Skin of body (tissue), 3 donors: ENCODE results near the gene FITM2. TPM values are rescaled to one million over a fixed set of nuclear protein-coding genes. Genes with fewer than 3 reads are reported as not detected.

Source experiments
- DNase-seq: peaks from one replicate; lab custom pipeline; 2025; lab: John Stamatoyannopoulos, UW
- small RNA-seq: library from RNA; depleted of rRNA; stranded (forward); fragments of <200 nt; gene quantifications from one replicate; pipeline ENCODE3, GENCODE V24; 2014; ENCODE audit warnings: low replicate concordance
- total RNA-seq: library from RNA; depleted of rRNA; stranded (reverse); fragments of >200 nt; gene quantifications from one replicate; pipeline ENCODE4 v1.2.3, GENCODE V29; 2014

Gene FITM2
- total RNA-seq, 1 donor from 2014 or later, result 7.4 TPM

DNA sequence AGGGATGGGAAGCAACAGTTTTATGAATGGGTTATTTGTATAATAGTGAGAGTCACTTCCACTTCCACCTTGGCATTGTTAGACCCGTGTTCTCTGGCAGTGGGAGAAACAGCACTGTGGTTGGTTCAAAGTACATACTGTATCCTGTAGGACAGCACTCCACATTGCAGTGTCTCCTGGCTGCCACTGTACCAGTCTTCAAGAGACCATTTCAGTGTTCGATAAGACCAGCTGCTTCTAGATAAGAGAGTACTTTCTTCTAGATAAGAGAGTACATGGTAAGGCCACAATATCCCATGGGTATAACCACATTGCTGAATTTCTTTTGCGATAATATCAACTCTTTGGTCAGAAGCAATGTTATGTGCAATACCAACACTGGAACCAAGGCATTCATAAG lies 28.8 kb downstream of the FITM2 start:
- no peak for DNase-seq

DNA sequence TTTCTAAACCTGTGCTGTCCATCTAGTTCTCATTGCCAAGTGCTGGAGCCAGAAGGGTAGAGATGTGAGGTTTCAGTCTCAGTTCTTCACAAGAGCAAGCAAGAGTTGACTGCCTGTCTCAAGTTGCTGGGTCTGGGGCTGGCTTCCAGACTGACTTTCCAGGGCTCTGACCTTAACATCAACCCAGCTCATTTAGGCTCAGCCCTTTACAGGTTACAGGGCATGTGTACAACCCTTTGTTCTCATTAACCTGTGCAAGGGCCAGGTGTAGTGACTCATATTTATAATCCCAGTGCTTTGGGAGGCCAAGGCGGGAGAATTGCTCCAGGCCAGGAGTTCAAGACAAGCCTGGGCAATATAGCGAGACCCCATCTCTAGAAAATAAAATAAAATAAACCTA lies 30.6 kb downstream of the FITM2 start:
- DNase-seq, result no peak

- no peak for DNase-seq
Observed at GRCh38 chr20:44279228-44279627, 31.8 kb downstream of the FITM2 start.

DNA sequence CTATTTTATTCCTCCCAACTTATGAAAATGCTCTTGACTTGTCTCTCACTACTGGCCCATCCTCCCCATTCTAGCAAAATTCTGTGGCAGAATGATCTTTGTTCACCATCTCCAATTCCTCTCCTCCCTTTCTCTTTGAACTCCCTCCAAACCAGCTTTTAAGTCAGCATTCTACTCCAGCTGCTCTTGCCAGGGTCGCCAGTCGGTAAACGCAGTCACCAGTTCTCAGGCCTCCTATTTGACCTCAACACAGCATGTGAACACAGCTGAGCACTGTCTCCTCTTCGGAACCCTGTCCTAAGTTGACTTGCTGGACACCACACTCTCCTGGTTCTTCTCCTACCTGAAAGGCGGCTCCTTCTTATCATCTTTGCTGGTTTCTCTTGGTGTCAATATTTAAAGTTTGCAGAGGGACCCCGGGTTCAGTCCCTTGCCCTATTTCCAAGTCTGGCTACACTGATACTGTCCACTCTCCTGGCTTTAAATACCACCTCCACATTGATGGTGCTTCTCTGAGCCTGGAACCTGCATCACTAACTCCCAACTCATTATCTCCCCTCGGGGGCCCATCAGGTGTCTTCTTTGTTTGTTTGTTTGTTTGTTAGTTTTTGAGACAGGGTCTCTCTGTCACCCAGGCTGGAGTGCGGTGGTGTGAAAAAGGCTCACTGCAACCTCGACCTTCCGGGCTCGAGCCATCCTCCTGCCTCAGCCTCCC lies 36.5 kb downstream of the FITM2 start:
- DNase-seq, result no peak

DNA sequence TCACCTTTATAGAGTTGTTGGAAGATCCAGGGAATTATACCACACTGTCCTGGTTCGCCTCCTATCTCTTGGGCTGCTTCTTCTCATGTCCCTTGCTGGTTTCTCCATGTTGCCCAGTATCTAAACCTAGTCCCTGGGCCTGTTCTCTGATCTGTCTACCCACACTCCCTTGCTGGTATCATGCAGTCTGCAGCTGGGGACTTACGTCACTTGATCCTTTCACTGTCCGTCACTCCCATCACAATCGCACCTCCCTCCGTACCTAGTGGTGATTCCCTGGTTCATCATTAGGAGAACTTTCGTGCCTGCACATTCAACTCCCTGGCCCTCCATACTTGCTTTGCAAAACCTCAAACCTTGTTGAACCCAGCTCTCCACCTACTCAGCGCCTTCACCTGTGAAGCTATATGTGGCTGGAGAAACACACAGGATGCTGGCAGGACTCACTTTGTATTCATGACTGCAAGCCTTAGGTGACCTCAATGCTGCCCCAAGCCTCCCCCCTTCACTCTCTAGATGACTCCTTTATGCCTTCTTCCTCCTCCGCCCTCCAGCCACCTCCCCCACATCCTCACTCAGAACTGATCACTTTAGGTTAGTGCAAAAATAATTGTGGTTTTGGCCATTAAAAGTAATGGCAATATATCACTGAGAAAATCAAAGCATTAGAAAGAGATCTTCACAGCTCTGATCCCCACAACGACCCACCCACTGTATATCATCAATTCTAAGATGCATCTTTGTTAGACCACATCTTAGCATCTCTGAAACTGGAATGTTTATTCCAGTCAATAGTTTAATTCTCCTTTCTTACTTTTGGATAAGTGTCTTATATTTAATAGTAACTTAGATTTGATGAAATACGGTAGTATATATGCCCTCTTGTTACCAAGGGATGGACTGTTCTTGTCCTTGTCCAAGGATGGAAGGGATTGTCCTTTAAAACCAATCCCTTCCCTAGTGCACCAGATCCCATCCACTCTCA lies 37.5 kb downstream of the FITM2 start:
- DNase-seq, result no peak

DNA sequence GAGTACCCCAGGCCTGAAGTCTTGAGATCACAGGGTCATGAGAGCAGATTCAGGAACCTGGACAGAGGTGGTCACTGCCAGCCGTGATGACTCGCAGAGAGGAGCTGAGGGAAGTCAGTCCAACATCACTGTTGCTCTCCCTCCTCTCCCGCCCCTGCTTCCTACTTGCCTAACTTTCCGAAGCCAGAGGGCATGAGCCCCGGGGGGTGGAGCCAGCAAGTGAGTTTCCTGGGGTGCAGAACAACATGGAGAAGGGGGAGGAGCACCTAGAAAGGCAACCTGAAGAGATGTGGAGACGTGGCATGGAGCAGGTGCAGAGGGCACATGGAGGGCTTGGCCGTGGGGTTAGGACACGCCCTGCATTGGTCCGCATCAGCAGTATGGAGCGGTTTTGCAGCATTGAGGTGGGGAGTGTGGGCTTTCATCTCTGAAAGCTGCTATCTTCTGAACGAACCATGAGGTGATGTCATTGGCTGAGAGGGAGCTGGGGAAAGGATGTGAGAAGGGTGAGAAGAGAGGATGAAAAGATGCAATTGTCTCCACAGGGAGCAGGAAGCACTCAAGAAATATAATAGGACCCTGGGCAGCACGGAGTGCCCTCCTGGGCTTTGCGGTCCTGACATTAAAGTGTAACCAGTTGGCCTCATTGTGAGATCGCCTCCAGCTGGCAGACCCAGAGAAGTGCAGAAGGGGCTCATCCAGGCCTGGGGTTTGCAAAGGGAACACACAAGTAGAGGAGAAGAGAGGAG lies 38.9 kb downstream of the FITM2 start:
- DNase-seq, result no peak

DNA sequence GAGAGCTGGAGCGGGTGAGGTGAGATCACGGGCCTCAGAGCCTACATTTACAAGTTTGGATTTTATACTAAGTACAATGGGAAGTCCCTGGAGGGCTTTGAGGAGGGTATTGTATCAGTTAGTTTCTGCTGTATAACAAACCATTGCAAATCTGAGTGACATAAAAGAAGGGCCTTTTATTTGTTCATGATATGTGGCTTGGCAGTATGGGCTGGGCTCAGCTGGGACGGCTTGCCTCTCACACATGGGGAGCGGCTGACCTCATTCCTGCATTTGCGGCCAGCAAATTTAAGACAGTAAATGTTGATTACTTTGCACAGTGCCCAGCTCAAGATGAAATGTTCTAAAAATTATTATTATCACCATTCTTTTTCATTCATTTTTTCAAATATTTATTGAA lies 42.2 kb downstream of the FITM2 start:
- no peak for DNase-seq

- DNase-seq, result no peak
Observed at GRCh38 chr20:44264287-44264686, 46.7 kb downstream of the FITM2 start.

DNA sequence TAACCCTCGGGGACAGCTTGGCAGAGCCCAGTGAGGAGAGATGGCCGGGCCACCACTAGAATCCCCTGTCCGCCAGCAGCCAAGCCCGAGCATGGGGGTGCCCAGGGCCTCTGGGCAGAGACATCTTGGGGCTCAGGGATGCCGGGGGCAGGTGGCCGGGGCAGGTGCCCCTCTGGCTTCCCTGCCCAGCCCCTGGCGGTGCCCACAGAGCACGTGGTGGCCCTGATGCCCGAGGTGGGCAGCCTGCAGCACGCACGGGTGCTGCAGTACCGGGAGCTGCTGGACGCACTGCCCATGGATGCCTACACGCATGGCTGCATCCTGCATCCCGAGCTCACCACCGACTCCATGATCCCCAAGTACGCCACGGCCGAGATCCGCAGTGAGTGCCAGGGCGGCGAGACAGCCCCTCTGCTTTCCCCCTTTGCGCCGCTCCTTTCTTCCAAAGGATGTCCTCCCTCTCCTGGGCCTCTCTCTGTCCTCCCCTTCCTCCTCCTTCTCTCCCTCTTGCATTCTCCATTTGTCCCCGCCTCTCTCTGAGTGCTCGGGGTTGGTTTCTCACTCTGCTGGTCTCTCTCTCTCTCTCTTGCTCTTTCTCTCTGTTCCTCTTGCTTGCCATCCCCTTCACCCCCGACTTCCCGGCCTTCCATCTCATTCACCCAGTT lies 52.6 kb downstream of the FITM2 start:
- no peak for DNase-seq

- no peak for DNase-seq
Observed at GRCh38 chr20:44256961-44257360, 54.0 kb downstream of the FITM2 start.

GRCh38 chr20:44255942-44256341 lies 55.1 kb downstream of the FITM2 start:
- DNase-seq, result no peak

DNA sequence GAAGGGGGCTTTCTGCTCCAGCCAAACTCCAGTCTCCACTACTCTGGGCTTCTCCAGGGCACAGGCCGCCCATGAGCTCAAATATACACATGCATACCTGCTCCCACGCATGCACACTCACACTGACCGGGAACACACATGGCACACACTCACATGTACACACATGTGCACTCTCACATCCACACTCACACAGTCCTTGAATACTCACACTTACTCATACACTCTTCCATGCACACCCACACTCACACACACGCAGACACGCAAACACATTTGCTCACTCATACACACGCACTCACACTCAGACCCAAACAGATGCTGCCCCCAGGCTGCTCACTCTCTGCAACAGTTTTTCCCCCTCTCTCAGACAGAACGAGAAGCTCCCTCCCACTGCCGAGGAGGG lies 56.9 kb downstream of the FITM2 start:
- no peak for DNase-seq

- DNase-seq, result no peak
Observed at GRCh38 chr20:44253528-44253927, 57.5 kb downstream of the FITM2 start.

Small RNAs within 50 kb of the gene (small RNA-seq; reads per million reads assigned to genes)
- gene RF00019, result not detected

Other genes with a start within 250 kb of the FITM2 start
- 11.3 TPM for gene JPH2, start 124.0 kb downstream of the FITM2 start, total RNA-seq
- gene OSER1, start 100.4 kb downstream of the FITM2 start, total RNA-seq, result 29.7 TPM
- 0.20 TPM for gene GDAP1L1, start 63.9 kb downstream of the FITM2 start, total RNA-seq
- gene R3HDML, start 25.8 kb upstream of the FITM2 start, total RNA-seq, result not detected
- gene HNF4A, start 44.5 kb upstream of the FITM2 start, total RNA-seq, result 0.10 TPM
- gene TTPAL, start 164.7 kb upstream of the FITM2 start, total RNA-seq, result 6.2 TPM
- 45.7 TPM for gene SERINC3, start 210.9 kb upstream of the FITM2 start, total RNA-seq